HEK293 (cell line): ENCODE measurements around the gene CIAPIN1.

Source experiments
- CTCF ChIA-PET: fragments of 350-600 bp; formaldehyde crosslinking; extraction: SDS; loops from one replicate; lab custom pipeline; 2021; ENCODE audit warnings: antibody characterized with exemption; lab: Yijun Ruan, JAX
- POLR2A ChIA-PET: fragments of 300-600 bp; formaldehyde crosslinking; extraction: SDS; loops from one replicate; lab custom pipeline; 2020; ENCODE audit warnings: antibody characterized with exemption, inconsistent platforms; lab: Yijun Ruan, JAX
- H3K27ac ChIP-seq: fragments of 200-500 bp; sonication (Bioruptor generic); 2 replicates; pipeline ENCODE4 v1.5.1; 2014; ENCODE audit warnings: low read depth, low read length, control low read depth, inconsistent platforms; ENCODE audit errors: extremely low read depth
- H3K36me3 ChIP-seq, 2 experiments: fragments of 200-500 bp in 1 of 2; sonication (Bioruptor generic) in 1 of 2; 1 replicate in 1 of 2; 2 replicates in 1 of 2; pipeline ENCODE4 v1.5.1; 2014 to 2017; ENCODE audit warnings: inconsistent platforms in 2 of 2, low read length in 2 of 2; ENCODE audit not compliant: control insufficient read depth in 2 of 2, insufficient read depth in 1 of 2
- H3K4me1 ChIP-seq: fragments of 200-500 bp; sonication (Bioruptor generic); 2 replicates; pipeline ENCODE4 v1.5.1; 2014; ENCODE audit warnings: mild to moderate bottlenecking, low read length, inconsistent platforms; ENCODE audit not compliant: control insufficient read depth, insufficient read depth
- H3K4me3 ChIP-seq: 2 replicates; pipeline ENCODE4 v1.5.1; 2011; ENCODE audit warnings: low read depth, mild to moderate bottlenecking, control low read depth, low read length, moderate library complexity
- H3K9me3 ChIP-seq: fragments of 200-500 bp; sonication (Bioruptor generic); 2 replicates; pipeline ENCODE4 v1.5.1; 2014; ENCODE audit warnings: low read depth, low read length, inconsistent platforms; ENCODE audit not compliant: control insufficient read depth, insufficient read depth
- GLIS1 ChIP-seq: fragments of 450-650 bp; formaldehyde crosslinking; IDR thresholded peaks from 2 replicates; pipeline ENCODE4 v1.5.1; 2016; ENCODE audit warnings: missing biosample characterization, missing genetic modification characterization
- HOXA7 ChIP-seq: sonication (generic); formaldehyde crosslinking; IDR thresholded peaks from 2 replicates; pipeline ENCODE4 v1.8.1; 2022; ENCODE audit warnings: missing genetic modification reagents, borderline replicate concordance
- IKZF3 ChIP-seq: fragments of 450-650 bp; IDR thresholded peaks from 2 replicates; pipeline ENCODE4 v1.5.0; 2018; ENCODE audit warnings: missing biosample characterization, mild to moderate bottlenecking, missing genetic modification characterization, moderate library complexity
- INSM2 ChIP-seq: fragments of 450-650 bp; formaldehyde crosslinking; IDR thresholded peaks from 2 replicates; pipeline ENCODE4 v1.5.1; 2016; ENCODE audit warnings: missing biosample characterization, missing genetic modification characterization
- KLF16 ChIP-seq: fragments of 450-650 bp; formaldehyde crosslinking; IDR thresholded peaks from 2 replicates; pipeline ENCODE4 v1.5.1; 2017; ENCODE audit warnings: missing biosample characterization, missing genetic modification characterization
- KLF8 ChIP-seq: fragments of 450-650 bp; formaldehyde crosslinking; IDR thresholded peaks from 2 replicates; pipeline ENCODE4 v1.5.1; 2016; ENCODE audit warnings: missing biosample characterization, missing genetic modification characterization
- MYNN ChIP-seq: fragments of 450-650 bp; formaldehyde crosslinking; IDR thresholded peaks from 2 replicates; pipeline ENCODE4 v1.5.1; 2016; ENCODE audit warnings: missing biosample characterization, missing genetic modification characterization, borderline replicate concordance
- PRDM1 ChIP-seq: fragments of 450-650 bp; formaldehyde crosslinking; IDR thresholded peaks from 2 replicates; pipeline ENCODE4; 2016; ENCODE audit warnings: missing biosample characterization, missing genetic modification characterization
- SP2 ChIP-seq: fragments of 450-650 bp; formaldehyde crosslinking; IDR thresholded peaks from 2 replicates; pipeline ENCODE4 v1.5.1; 2016; ENCODE audit warnings: missing biosample characterization, missing genetic modification characterization
- YY1 ChIP-seq: fragments of 450-650 bp; formaldehyde crosslinking; IDR thresholded peaks from 2 replicates; pipeline ENCODE4 v1.5.1; 2018; ENCODE audit warnings: missing biosample characterization, missing genetic modification characterization
- ZBTB17 ChIP-seq: fragments of 450-650 bp; formaldehyde crosslinking; IDR thresholded peaks from 2 replicates; pipeline ENCODE4 v1.5.1; 2016; ENCODE audit warnings: missing biosample characterization, missing genetic modification characterization
- ZBTB20 ChIP-seq: fragments of 450-650 bp; formaldehyde crosslinking; IDR thresholded peaks from 2 replicates; pipeline ENCODE4 v1.5.1; 2016; ENCODE audit warnings: missing biosample characterization, missing genetic modification characterization
- ZBTB8A ChIP-seq: fragments of 450-650 bp; formaldehyde crosslinking; IDR thresholded peaks from 2 replicates; pipeline ENCODE4 v1.5.1; 2016; ENCODE audit warnings: missing biosample characterization, missing genetic modification characterization
- ZIC2 ChIP-seq: fragments of 450-650 bp; formaldehyde crosslinking; IDR thresholded peaks from 2 replicates; pipeline ENCODE4 v1.5.1; 2016; ENCODE audit warnings: missing biosample characterization, missing genetic modification characterization
- ZNF140 ChIP-seq: fragments of 450-650 bp; formaldehyde crosslinking; IDR thresholded peaks from 2 replicates; pipeline ENCODE4 v1.5.1; 2016; ENCODE audit warnings: missing biosample characterization, missing genetic modification characterization
- ZNF169 ChIP-seq: fragments of 450-650 bp; formaldehyde crosslinking; IDR thresholded peaks from 2 replicates; pipeline ENCODE4 v1.5.1; 2016; ENCODE audit warnings: missing biosample characterization, missing genetic modification characterization
- ZNF214 ChIP-seq: fragments of 450-650 bp; formaldehyde crosslinking; IDR thresholded peaks from 2 replicates; pipeline ENCODE4 v1.5.1; 2017; ENCODE audit warnings: missing biosample characterization, mild to moderate bottlenecking, missing genetic modification characterization, borderline replicate concordance
- ZNF223 ChIP-seq: fragments of 450-650 bp; formaldehyde crosslinking; IDR thresholded peaks from 2 replicates; pipeline ENCODE4 v1.5.1; 2016; ENCODE audit warnings: missing biosample characterization, missing genetic modification characterization
- ZNF26 ChIP-seq: fragments of 450-650 bp; formaldehyde crosslinking; IDR thresholded peaks from 2 replicates; pipeline ENCODE4 v1.5.1; 2016; ENCODE audit warnings: missing biosample characterization, missing genetic modification characterization
- ZNF549 ChIP-seq: fragments of 450-650 bp; IDR thresholded peaks from 2 replicates; pipeline ENCODE4 v1.5.1; 2018; ENCODE audit warnings: missing biosample characterization, missing genetic modification characterization, mild to moderate bottlenecking, inconsistent platforms, moderate library complexity
- ZNF600 ChIP-seq: fragments of 450-650 bp; formaldehyde crosslinking; IDR thresholded peaks from 2 replicates; pipeline ENCODE4 v1.5.1; 2016; ENCODE audit warnings: missing biosample characterization, missing genetic modification characterization
- ZNF639 ChIP-seq: fragments of 450-650 bp; formaldehyde crosslinking; IDR thresholded peaks from 2 replicates; pipeline ENCODE4 v1.5.1; 2016; ENCODE audit warnings: missing biosample characterization, missing genetic modification characterization
- ZNF654 ChIP-seq: fragments of 450-650 bp; formaldehyde crosslinking; IDR thresholded peaks from 2 replicates; pipeline ENCODE4 v1.5.1; 2016; ENCODE audit warnings: low read depth, missing biosample characterization, missing genetic modification characterization
- ZNF664 ChIP-seq: fragments of 450-650 bp; formaldehyde crosslinking; IDR thresholded peaks from 2 replicates; pipeline ENCODE4 v1.5.1; 2016; ENCODE audit warnings: missing biosample characterization, missing genetic modification characterization
- ZNF677 ChIP-seq: fragments of 450-650 bp; IDR thresholded peaks from 2 replicates; pipeline ENCODE4 v1.5.0; 2018; ENCODE audit warnings: missing biosample characterization, mild to moderate bottlenecking, missing genetic modification characterization, moderate library complexity
- ZNF692 ChIP-seq: fragments of 450-650 bp; formaldehyde crosslinking; IDR thresholded peaks from 2 replicates; pipeline ENCODE4 v1.5.1; 2016; ENCODE audit warnings: missing biosample characterization, missing genetic modification characterization
- ZNF76 ChIP-seq: fragments of 450-650 bp; formaldehyde crosslinking; IDR thresholded peaks from 2 replicates; pipeline ENCODE4; 2016; ENCODE audit warnings: low read depth, missing biosample characterization, missing genetic modification characterization, borderline replicate concordance
- ZNF768 ChIP-seq: fragments of 450-650 bp; formaldehyde crosslinking; IDR thresholded peaks from 2 replicates; pipeline ENCODE4 v1.5.1; 2018; ENCODE audit warnings: missing biosample characterization, mild to moderate bottlenecking, missing genetic modification characterization
- ZNF837 ChIP-seq: fragments of 450-650 bp; formaldehyde crosslinking; IDR thresholded peaks from 2 replicates; pipeline ENCODE4 v1.5.1; 2016; ENCODE audit warnings: missing biosample characterization, missing genetic modification characterization
- ZNF843 ChIP-seq: fragments of 450-650 bp; formaldehyde crosslinking; IDR thresholded peaks from 2 replicates; pipeline ENCODE4 v1.5.1; 2016; ENCODE audit warnings: missing biosample characterization, missing genetic modification characterization

CIAPIN1 gene

DNA sequence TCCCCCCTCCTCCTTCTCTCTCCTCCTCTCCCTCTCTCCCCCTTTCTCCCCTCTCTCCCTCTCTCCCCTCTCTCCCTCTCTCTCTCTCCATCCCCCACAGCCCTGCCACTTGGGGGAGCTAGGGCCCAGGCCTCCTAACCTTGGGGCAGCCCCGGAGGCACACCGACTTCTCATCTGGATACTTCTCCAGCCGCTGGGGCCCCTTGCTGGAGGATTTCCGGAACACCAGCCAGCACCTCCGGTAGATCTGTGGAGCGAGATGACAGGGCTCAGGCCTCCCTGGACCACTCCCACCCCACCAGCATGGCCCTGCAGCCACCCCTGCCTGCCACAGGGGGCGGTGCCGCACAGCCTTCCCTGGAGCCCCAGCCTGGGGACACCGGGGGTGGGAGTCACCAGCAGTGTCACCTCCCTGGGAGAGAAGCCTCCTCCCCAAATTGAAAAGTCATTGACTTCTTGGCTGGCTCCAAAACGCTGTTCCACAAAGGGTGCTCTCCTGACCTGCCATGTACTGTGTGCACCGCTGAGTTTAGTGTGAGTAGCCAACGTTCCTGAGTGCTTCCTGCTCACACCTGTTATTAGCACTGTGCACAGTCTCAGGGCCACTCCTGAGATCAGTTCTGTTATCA is 28.6 kb upstream of the CIAPIN1 start (continued):
- TF ChIP-seq ZNF768 (tag by site-specific recombination) (0 out of 2 replicates have a peak, but pooled peaks have one; percentile 23), ZNF169 (tag by site-specific recombination) (peak; percentile 98), ZBTB17 (tag by site-specific recombination) (peak; percentile 49; the same call in 1 of the 2 replicates), ZNF843 (no peak), KLF8 (tag by site-specific recombination) (no peak), ZNF600 (peak; percentile 33; the same call in 1 of the 2 replicates), KLF16 (0 out of 2 replicates have a peak, but pooled peaks have one; percentile 22), ZNF140 (tag by site-specific recombination) (no peak), GLIS1 (peak; percentile 84), PRDM1 (tag by site-specific recombination) (peak; percentile 94), ZNF549 (tag by site-specific recombination) (no peak)

DNA sequence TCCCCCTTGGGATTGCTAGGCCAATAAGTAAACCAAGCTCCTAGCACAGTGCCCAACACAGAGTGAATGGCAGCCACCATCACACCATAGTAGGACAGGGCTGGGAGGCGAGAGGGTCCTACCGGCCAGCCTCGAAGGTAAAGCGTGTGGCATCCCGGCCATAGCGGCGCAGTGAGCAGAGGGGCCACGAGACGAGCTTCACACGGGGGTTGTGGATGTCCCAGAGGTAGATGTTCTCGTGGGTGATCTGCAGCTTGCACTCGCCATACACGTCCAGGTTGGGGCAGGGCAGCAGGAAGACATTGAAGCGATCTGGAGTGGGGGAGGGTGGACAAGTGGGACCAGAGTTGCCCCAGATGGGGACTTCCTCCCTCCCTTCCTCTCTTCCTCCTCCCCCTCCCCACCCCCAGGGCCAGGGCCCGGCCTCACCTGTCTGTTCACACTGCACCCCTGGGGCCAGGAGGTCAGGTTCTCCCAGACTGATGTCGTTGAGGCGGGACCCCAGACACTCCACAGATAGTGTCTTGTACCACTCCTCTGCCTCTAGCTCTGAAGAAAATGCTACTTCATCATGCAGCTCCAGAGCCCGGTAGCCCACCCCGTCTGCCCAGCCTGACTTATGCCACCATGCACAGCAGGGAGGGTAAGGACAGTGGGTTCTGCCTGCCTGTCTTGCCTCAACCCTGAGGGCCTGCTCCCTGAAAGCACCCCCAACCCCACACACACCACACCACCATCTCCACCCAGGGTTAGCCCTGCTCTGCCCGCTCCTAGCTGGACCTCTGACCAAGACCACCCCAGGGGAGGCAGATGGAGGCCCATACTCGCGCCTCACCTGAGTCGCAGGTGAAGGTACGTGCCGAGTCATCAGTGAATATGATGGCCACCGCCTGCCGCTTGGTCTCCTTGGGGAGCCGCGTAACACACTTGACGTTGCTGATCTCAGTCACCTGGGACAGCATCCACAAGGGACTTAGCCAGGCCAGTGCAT is 27.8 kb upstream of the CIAPIN1 start:
- Histone ChIP-seq H3K4me1 (no peaks in the 10 kb centered on the region), H3K4me3 (no peak overlapping the region), H3K36me3 (peaks cover 0 to 51% of the 10 kb centered on the region in 2 experiments; a peak in 1 of 3 replicates), H3K9me3 (no peaks in the 10 kb centered on the region), H3K27ac (no peak overlapping the region)
- TF ChIP-seq ZNF654 (tag by site-specific recombination) (no peak), ZNF214 (tag by site-specific recombination) (no peak), MYNN (tag by site-specific recombination) (no peak), KLF16 (no peak), ZNF26 (no peak), IKZF3 (tag by site-specific recombination) (no peak), ZBTB20 (no peak), YY1 (tag by site-specific recombination) (no peak), ZNF76 (no peak), ZNF223 (no peak), HOXA7 (CRISPR knock-in tag) (no peak), ZNF837 (tag by site-specific recombination) (no peak), INSM2 (tag by site-specific recombination) (no peak), SP2 (tag by site-specific recombination) (no peak), ZIC2 (tag by site-specific recombination) (no peak), ZNF639 (tag by site-specific recombination) (no peak), ZBTB8A (no peak), ZNF677 (tag by site-specific recombination) (no peak), ZNF692 (tag by site-specific recombination) (no peak), ZNF664 (tag by site-specific recombination) (no peak)
- CTCF ChIA-PET = interaction anchor here (0.6 to 4.2 kb wide), 4 partner anchors 13 to 739 kb away, joined by 3 to 24 read pairs (median 13); partner anchors contain the start of gene POLR2C
- POLR2A ChIA-PET = interaction anchor here (1.8 kb wide), 1 partner anchor 12 kb away, joined by 6 read pairs; the partner anchor contains the start of gene POLR2C
